Measurements from ENCODE around the gene RUSC2.

RUSC2 gene, protein sequence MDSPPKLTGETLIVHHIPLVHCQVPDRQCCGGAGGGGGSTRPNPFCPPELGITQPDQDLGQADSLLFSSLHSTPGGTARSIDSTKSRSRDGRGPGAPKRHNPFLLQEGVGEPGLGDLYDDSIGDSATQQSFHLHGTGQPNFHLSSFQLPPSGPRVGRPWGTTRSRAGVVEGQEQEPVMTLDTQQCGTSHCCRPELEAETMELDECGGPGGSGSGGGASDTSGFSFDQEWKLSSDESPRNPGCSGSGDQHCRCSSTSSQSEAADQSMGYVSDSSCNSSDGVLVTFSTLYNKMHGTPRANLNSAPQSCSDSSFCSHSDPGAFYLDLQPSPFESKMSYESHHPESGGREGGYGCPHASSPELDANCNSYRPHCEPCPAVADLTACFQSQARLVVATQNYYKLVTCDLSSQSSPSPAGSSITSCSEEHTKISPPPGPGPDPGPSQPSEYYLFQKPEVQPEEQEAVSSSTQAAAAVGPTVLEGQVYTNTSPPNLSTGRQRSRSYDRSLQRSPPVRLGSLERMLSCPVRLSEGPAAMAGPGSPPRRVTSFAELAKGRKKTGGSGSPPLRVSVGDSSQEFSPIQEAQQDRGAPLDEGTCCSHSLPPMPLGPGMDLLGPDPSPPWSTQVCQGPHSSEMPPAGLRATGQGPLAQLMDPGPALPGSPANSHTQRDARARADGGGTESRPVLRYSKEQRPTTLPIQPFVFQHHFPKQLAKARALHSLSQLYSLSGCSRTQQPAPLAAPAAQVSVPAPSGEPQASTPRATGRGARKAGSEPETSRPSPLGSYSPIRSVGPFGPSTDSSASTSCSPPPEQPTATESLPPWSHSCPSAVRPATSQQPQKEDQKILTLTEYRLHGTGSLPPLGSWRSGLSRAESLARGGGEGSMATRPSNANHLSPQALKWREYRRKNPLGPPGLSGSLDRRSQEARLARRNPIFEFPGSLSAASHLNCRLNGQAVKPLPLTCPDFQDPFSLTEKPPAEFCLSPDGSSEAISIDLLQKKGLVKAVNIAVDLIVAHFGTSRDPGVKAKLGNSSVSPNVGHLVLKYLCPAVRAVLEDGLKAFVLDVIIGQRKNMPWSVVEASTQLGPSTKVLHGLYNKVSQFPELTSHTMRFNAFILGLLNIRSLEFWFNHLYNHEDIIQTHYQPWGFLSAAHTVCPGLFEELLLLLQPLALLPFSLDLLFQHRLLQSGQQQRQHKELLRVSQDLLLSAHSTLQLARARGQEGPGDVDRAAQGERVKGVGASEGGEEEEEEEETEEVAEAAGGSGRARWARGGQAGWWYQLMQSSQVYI (N-terminal part only)

DNA sequence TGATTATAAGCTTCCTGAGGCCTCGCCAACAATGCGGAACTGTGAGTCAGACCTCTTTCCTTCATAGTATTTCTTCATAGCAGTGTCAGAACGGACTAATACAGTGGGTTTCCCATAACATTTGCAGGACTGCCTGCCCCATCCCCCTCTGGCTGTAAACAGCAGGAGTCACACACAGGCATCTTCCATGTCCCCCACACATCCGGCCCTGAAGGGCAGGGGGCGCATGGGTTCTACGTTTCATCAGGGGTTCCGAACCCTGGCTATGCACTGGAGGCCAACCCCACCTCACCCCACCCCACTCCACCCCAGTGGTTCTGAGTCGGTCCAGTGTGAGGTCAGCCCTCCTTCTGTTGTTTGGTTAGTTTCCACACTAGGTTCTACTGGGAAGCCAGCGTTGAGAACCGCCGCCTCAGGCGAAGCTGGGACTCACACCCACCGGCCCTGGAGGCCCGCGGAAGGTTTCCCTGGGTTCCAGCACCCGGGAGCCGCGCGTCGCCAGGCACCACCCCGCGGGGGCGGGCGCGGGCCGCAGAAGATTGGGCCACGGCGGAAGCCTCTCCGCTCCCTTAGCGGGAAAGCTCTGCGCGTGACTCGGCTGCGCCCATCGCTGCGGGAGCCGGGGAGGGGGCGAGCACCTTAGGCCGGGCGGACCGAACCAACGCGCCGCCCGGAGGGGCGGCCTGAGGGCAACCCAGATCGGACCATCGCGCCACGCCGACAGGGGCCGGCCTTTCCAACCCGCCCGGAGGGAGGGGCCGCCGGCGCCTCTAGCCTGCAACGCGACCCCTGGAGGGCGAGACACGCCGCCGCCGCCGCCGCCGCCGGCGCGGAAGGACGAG lies at the start of gene RUSC2:
Gene RUSC2 (plus strand): TSS at position 799 of the 842 bp plus-strand sequence. CDS start 56,411 bp downstream, outside the sequence.
- peak; percentile 61 for DNase-seq

- no peak for DNase-seq
Measured at GRCh38 chr9:35446012-35446411, 43.9 kb upstream of the RUSC2 start.

GRCh38 chr9:35448496-35448895 lies 41.4 kb upstream of the RUSC2 start:
- DNase-seq, result no peak

DNA sequence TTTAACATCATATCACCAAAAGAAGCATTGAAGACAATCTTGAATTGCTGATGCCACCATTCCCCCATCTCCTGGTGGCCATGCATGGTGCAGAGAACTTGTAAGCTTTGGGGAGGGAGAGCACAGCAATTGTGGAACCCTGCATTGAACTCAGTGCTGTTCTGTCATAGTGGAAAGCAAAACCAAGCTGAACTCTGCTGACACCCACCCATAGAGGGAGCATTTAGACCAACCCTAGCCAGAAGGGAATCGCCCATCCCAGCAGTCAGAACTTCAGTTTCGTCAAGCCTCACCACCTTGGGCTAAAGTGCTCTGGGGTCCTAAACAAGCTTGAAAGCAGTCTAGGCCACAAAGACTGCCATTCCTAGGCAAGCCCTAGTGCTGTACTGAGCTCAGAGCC lies 37.4 kb upstream of the RUSC2 start:
- DNase-seq, result no peak

DNA sequence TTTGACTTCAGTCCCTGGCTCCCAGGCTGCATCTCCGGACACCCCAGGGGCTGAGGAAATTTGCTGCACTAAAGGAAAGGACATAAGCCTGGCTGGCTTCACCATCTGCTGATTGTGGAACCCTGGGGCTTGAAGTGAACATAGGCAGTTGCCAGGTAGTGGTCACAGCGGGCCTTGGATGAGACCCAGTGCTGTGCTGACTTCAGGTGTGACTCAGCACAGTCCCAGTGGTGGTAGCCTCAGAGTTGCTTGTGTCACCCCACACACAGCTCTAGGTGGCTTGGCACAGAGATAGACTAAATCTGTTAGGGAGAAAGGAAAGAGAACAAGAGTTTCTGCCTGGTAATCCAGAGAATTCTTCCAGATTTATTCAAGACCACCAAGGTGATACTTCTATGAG lies 36.1 kb upstream of the RUSC2 start:
- DNase-seq, result no peak

DNA sequence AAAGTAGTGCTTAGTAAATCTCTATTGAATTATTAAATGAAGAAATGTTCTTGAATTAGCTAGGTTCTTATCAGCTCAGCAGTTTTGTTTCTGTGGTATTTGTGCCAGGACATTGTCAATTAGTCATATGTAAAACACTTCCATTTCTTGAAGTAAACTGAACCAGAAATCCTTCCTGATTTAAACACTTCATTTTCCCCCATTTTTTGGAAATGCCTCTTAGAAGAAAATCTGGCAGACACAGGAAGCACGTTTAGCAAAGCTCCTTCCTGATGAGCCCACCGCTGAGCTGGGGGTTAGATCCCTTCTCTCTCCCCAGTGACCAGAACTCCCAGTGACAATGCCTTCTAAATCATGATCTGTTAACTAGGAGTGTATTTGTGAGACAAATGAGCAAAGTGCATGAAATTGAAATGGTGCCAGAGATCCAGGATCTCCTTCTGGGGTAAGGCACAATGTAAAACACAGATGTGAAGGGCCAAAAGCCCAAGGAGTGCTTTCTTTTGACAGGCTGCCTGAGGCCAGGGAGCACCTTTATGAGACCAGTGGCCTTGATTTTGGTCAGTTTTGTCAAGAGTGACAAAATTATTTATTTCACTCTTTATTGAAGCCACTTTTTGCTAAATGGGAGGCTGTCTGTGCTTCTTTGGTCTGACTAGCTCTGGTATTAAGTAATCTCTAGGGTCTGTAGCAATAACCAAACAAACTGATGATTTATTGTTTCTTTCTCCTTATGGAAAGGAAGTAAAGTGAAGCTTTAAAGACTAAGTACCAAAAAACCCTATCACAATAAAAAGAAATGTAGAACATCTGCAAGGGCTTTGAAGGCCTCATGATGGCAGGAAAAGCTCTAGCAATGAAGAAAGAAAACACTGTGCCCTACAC lies 25.5 kb upstream of the RUSC2 start:
- no peak for DNase-seq

DNA sequence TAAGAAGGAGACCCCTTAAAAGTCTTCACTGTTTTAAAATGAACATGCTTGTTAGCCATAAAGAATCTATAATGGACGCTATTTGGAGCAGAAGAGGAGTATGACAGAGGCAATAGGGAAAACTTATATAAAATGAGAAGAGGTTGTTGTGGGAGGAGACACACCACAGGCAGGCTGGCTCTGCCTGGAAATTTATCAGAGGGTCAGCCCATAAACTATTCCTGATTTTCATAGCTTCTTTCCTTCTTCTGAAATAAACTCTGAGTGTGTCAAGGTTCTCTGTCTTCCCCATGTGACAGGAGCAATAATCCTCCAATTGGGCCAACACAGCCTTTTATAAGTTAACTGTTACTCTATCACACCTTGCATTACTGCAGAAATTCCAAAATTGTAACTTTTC lies 19.6 kb upstream of the RUSC2 start:
- DNase-seq, result no peak

DNA sequence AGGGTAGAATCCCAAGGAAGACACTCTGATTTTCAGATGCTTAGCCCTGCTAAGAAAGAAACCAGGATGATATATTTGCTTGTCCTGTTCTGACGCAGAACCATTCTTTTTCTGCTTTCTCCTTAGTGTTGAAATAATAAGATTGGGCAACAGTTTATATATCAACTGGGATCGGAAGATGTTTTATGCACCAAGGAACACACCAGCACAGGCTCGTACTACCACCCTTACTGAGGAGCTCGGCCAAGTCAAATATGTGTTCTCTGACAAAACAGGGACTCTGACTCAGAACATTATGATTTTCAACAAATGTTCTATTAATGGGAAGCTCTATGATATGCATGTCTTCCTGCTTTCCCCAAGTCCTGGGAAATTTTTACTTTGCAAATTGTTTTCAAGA lies 19.0 kb upstream of the RUSC2 start:
- DNase-seq, result no peak

DNA sequence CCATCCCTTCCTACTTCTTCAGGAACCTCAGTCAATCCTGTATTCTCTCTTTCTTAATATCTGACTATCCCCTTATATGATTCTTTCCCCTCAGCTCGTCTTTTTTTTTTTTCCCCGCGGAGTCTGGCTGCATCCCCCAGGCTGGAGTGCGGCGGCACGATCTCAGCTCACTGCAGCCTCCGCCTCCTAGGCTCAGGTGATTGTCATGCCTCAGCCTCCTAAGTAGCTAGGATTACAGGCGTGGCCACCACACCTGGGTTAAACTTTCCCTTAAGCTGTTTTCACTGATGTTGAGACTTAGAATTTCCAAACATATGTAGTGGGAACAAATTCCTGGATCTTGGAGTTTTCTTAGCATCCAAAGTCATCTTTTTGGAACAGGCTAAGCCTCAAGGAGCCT lies 13.3 kb upstream of the RUSC2 start:
- no peak for DNase-seq

- peak; percentile 36 for DNase-seq
Measured at GRCh38 chr9:35477211-35477855, 12.6 kb upstream of the RUSC2 start.

DNA sequence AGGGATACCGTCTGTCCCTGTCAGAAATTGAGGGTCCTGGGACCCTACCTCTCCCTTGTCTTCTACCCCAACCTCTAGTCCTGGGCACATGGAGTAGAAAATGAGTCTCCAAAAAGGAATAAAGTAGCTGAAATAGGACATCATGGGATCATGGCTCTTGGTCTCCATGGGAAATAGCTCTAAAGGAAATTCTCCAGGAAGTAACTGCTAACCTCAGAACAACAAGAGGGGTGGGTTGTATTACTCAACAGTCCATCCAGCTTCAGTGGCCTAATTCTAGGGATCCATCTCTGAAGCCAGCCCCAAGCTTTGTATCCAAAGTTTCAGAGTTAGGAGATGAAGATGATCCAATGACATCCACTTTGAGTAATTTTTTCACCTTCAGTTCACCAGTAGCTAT lies 11.0 kb upstream of the RUSC2 start:
- no peak for DNase-seq

GRCh38 chr9:35481347-35481975 lies 8.4 kb upstream of the RUSC2 start:
- no peak for DNase-seq

DNA sequence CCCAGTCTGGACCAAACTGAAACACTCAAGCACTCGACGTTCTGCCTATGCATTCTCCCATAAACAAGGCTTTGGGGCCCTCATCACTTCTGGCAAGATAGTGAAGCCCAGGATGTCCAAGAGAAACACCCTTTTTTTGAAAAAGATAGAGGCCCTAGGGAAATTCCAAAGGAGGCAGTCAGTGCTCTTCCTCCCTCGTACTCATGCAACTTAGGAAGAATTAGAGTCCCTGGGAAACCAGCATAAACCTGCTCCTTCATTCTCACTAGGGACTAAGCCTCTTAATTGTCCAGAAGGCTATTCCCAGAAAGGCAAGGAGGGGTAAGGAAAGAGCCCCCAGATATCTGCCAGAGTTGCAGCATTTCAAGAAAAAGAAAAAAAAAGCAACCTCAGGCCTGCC lies 7.8 kb upstream of the RUSC2 start:
- no peak for DNase-seq

DNA sequence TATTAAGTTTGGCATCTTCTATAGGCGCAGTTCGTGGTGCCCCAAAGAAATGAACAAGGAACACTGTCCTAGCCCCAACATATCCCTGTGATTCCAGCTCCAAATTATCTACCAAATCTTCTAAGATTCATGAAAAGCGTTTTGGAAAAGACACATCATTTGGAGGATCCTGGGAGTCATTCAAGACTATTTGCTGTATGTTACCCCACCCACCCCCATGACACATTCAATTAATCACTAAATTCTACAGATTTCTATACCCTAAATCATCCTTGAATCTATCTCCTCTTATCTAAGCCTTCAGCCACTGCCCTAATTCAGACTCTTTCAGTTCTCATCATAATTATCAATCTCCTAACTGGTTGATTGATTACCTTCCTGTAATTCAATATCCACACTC lies 5.5 kb upstream of the RUSC2 start:
- DNase-seq, result no peak

DNA sequence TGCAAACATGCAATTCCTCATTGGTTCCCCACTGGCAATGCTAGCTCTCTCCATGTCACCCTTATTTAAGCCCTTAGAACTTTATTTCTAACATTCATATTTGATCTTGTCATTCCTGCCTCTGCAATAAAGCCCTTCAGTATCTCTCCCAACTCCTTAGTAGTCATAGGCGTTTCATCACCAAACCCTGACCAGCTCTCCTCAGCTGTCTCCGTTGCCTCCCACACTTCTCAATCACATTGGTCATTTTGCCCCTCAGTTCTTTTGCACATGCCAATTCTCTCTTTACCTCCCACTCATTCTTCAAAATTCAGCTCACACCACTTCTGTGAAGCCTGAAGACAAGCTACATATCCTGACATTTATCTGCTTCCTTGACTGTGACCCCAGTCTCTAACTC lies 2.8 kb upstream of the RUSC2 start:
- DNase-seq, result no peak

DNA sequence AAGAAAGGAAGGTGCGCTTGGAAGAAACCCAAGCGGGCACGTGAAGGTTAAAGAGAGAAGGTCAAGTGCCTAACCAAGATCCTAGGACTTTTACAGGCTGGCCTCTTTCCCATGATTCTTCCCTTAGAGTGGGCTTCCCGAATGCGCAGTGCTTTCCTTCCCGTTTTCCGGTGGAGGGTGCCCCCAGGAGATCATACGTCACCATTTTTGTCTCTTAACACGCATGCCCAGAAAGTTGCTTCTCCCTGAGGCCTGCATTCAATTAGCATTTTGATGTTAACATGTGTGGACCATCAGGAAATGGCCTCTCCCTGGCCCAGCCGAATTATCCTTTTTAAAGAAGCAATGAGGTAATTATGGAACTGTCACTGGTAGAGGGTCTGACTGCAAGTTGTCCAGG lies 1.9 kb upstream of the RUSC2 start:
- DNase-seq, result no peak

- no peak for DNase-seq
Measured at GRCh38 chr9:35488566-35489312, 1.2 kb upstream of the RUSC2 start.

GRCh38 chr9:35490155-35490909 lies 421 bp downstream of the RUSC2 start:
- no peak for DNase-seq
